Measurements from ENCODE around the gene GUCA2A. TPM values are rescaled to one million over a fixed set of nuclear protein-coding genes. Genes with fewer than 3 reads are reported as not detected.

The GUCA2A gene
- total RNA-seq, 2 experiments from 2014 or later = not detected

DNA sequence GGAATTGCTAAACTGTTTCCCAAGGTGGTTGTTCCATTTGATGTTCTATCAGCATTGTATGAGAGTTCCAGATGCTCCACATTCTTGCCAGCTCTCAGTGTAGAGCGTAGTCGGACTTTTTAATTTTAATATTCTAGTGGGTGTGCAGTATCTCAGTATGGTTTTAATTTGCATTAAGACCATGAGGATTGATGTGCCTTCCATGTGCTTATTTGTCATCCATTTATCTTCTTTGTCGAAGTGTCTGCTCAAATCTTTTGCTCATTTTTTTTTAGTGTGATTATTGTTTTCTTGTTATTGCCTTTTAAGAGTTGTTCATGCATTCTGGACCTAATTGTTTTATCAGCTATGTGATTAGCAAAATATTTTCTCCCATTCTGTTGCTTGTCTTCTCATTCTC lies 25.1 kb downstream of the GUCA2A start:
- Histone ChIP-seq H2AFZ (ENCODE audit: low read length) (no peak overlapping the region), H3K4me1 (ENCODE audit: insufficient read depth, low read length, poor library complexity, severe bottlenecking) (no peaks in the 10 kb centered on the region), H3K4me3 (ENCODE audit: low read depth, low read length, poor library complexity, severe bottlenecking) (no peak overlapping the region), H3K4me2 (ENCODE audit: low read length) (no peak overlapping the region), H3K79me2 (ENCODE audit: insufficient read depth, low read depth, low read length) (no peaks in the 10 kb centered on the region), H3K9me2 (ENCODE audit: insufficient read depth, low read length) (no peaks in the 10 kb centered on the region), H3K27ac (ENCODE audit: low read depth, low read length, poor library complexity, severe bottlenecking) (no peak overlapping the region), H3K9me3 (ENCODE audit: low read length) (no peaks in the 10 kb centered on the region), H3K36me3 (ENCODE audit: insufficient read depth, low read length) (no peaks in the 10 kb centered on the region), H4K20me1 (ENCODE audit: insufficient read depth, low read length) (no peaks in the 10 kb centered on the region)
- intact Hi-C loops (cut with micrococcal nuclease; ENCODE audit: unreplicated experiment) = no loop called here
- BruUV-seq (replicated peaks) = no TSS peak
- ChIA-PET POLR2A (no interaction called here), CTCF (ENCODE audit: unreplicated experiment) (no interaction called here)
- DNase-seq (ENCODE audit: low spot score) = no peak
- no peak for TF ChIP-seq EZH2phosphoT487 (IDR thresholded peaks at IDR 0.05; ENCODE audit: borderline replicate concordance, low read depth, low read length)
- TF ChIP-seq, protein P1, sequence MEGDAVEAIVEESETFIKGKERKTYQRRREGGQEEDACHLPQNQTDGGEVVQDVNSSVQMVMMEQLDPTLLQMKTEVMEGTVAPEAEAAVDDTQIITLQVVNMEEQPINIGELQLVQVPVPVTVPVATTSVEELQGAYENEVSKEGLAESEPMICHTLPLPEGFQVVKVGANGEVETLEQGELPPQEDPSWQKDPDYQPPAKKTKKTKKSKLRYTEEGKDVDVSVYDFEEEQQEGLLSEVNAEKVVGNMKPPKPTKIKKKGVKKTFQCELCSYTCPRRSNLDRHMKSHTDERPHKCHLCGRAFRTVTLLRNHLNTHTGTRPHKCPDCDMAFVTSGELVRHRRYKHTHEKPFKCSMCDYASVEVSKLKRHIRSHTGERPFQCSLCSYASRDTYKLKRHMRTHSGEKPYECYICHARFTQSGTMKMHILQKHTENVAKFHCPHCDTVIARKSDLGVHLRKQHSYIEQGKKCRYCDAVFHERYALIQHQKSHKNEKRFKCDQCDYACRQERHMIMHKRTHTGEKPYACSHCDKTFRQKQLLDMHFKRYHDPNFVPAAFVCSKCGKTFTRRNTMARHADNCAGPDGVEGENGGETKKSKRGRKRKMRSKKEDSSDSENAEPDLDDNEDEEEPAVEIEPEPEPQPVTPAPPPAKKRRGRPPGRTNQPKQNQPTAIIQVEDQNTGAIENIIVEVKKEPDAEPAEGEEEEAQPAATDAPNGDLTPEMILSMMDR (conservative IDR thresholded peaks at IDR 0.05; ENCODE audit: low read length) = no peak

- TF ChIP-seq, protein P1 (conservative IDR thresholded peaks at IDR 0.05; ENCODE audit: low read length) = no peak
- no peak for TF ChIP-seq EZH2phosphoT487 (IDR thresholded peaks at IDR 0.05; ENCODE audit: borderline replicate concordance, low read depth, low read length)
- H3K4me2 ChIP-seq (ENCODE audit: low read length) = no peak overlapping the region
- H3K36me3 ChIP-seq (ENCODE audit: insufficient read depth, low read length) = no peaks in the 10 kb centered on the region
- no peak overlapping the region for H2AFZ ChIP-seq (ENCODE audit: low read length)
- POLR2A ChIA-PET = no interaction called here
- no peak overlapping the region for H3K27ac ChIP-seq (ENCODE audit: low read depth, low read length, poor library complexity, severe bottlenecking)
- no peak for DNase-seq (ENCODE audit: low spot score)
- H3K9me3 ChIP-seq (ENCODE audit: low read length) = no peaks in the 10 kb centered on the region
- CTCF ChIA-PET (ENCODE audit: unreplicated experiment) = no interaction called here
- no TSS peak for BruUV-seq (replicated peaks)
- H4K20me1 ChIP-seq (ENCODE audit: insufficient read depth, low read length) = no peaks in the 10 kb centered on the region
- H3K79me2 ChIP-seq (ENCODE audit: insufficient read depth, low read depth, low read length) = no peaks in the 10 kb centered on the region
- intact Hi-C loops (cut with micrococcal nuclease; ENCODE audit: unreplicated experiment) = no loop called here
- no peaks in the 10 kb centered on the region for H3K9me2 ChIP-seq (ENCODE audit: insufficient read depth, low read length)
- H3K4me3 ChIP-seq (ENCODE audit: low read depth, low read length, poor library complexity, severe bottlenecking) = no peak overlapping the region
- H3K4me1 ChIP-seq (ENCODE audit: insufficient read depth, low read length, poor library complexity, severe bottlenecking) = no peaks in the 10 kb centered on the region
Measured at GRCh38 chr1:42138586-42138985, 26.0 kb downstream of the GUCA2A start.

DNA sequence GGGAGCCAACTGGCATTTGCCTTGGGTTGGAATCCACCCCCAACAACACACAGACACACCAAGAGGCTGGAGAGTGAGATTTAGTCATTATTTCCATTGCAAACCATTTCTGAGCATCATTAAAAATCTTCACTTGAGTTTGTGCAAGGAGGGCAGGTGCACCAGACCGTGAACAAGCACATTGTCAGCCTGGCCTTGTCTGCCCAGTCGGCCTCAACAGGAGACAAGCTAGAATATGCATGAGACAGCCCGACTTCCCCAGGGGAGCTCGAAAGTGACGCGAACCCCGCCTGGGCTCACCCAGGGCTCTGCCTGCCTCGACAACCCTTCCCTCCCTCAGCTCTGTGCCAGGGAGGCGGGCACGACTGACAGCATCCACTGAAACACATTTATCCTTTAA lies 26.8 kb downstream of the GUCA2A start:
- ChIA-PET CTCF (ENCODE audit: unreplicated experiment) (no interaction called here), POLR2A (no interaction called here)
- Histone ChIP-seq H3K27ac (ENCODE audit: low read depth, low read length, poor library complexity, severe bottlenecking) (no peak overlapping the region), H3K4me1 (ENCODE audit: insufficient read depth, low read length, poor library complexity, severe bottlenecking) (no peaks in the 10 kb centered on the region), H2AFZ (ENCODE audit: low read length) (no peak overlapping the region), H4K20me1 (ENCODE audit: insufficient read depth, low read length) (no peaks in the 10 kb centered on the region), H3K4me2 (ENCODE audit: low read length) (no peak overlapping the region), H3K79me2 (ENCODE audit: insufficient read depth, low read depth, low read length) (no peaks in the 10 kb centered on the region), H3K9me3 (ENCODE audit: low read length) (no peaks in the 10 kb centered on the region), H3K36me3 (ENCODE audit: insufficient read depth, low read length) (no peaks in the 10 kb centered on the region), H3K9me2 (ENCODE audit: insufficient read depth, low read length) (no peaks in the 10 kb centered on the region), H3K4me3 (ENCODE audit: low read depth, low read length, poor library complexity, severe bottlenecking) (no peak overlapping the region)
- intact Hi-C loops (cut with micrococcal nuclease; ENCODE audit: unreplicated experiment) = no loop called here
- no TSS peak for BruUV-seq (replicated peaks)
- no peak for TF ChIP-seq EZH2phosphoT487 (IDR thresholded peaks at IDR 0.05; ENCODE audit: borderline replicate concordance, low read depth, low read length)
- TF ChIP-seq, protein P1 (conservative IDR thresholded peaks at IDR 0.05; ENCODE audit: low read length) = no peak
- DNase-seq (ENCODE audit: low spot score) = no peak
